ENCODE measurements around the gene NCKAP5.

GRCh38 chr2:133574620-133575019 lies 6.4 kb upstream of the NCKAP5 start:
- TF ChIP-seq, protein P1, sequence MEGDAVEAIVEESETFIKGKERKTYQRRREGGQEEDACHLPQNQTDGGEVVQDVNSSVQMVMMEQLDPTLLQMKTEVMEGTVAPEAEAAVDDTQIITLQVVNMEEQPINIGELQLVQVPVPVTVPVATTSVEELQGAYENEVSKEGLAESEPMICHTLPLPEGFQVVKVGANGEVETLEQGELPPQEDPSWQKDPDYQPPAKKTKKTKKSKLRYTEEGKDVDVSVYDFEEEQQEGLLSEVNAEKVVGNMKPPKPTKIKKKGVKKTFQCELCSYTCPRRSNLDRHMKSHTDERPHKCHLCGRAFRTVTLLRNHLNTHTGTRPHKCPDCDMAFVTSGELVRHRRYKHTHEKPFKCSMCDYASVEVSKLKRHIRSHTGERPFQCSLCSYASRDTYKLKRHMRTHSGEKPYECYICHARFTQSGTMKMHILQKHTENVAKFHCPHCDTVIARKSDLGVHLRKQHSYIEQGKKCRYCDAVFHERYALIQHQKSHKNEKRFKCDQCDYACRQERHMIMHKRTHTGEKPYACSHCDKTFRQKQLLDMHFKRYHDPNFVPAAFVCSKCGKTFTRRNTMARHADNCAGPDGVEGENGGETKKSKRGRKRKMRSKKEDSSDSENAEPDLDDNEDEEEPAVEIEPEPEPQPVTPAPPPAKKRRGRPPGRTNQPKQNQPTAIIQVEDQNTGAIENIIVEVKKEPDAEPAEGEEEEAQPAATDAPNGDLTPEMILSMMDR (IDR thresholded peaks at IDR 0.05 in 4 of 5, conservative IDR thresholded peaks at IDR 0.05 in 1 of 5) = no peak
- no peak for TF ChIP-seq POLR2A (IDR thresholded peaks at IDR 0.05)
